Upper lobe of right lung (tissue), 1 donor: Measurements from ENCODE around the gene FSTL5. TPM values are rescaled to one million over a fixed set of nuclear protein-coding genes. Genes with fewer than 3 reads are reported as not detected.

Experiments
- ATAC-seq: fragments of 200-7000 bp; cut with Tn5 transposase; one replicate; pipeline ENCODE4 v1.9.1; 2020; ENCODE audit warnings: mild to moderate bottlenecking, moderate library complexity
- DNase-seq: peaks from one replicate; pipeline ENCODE4 v3.0.0-alpha.2; 2020
- H3K27ac ChIP-seq: fragments of 200-600 bp; one replicate; pipeline ENCODE4 v1.8.0; 2022
- H3K27me3 ChIP-seq: fragments of 200-600 bp; one replicate; pipeline ENCODE4 v1.8.0; 2022; ENCODE audit warnings: mild to moderate bottlenecking
- H3K36me3 ChIP-seq: fragments of 200-600 bp; one replicate; pipeline ENCODE4 v1.8.0; 2022
- H3K4me1 ChIP-seq: fragments of 200-600 bp; one replicate; pipeline ENCODE4 v1.8.0; 2022
- H3K4me3 ChIP-seq: fragments of 200-600 bp; one replicate; pipeline ENCODE4 v1.8.0; 2022; ENCODE audit warnings: mild to moderate bottlenecking
- H3K9me3 ChIP-seq: fragments of 200-600 bp; one replicate; pipeline ENCODE4 v1.8.0; 2022
- intact Hi-C: fragments of 100-400 bp; cut with DNase I; formaldehyde crosslinking; loops from one replicate; pipeline ENCODE4 v1.11.0; 2022
- total RNA-seq: library from RNA; stranded (reverse); fragmentation: NEBNext Ultra II Directional; extraction: Animal tissue kit (Norgen Biotek cat#: 25700); gene quantifications from one replicate; pipeline ENCODE4 v1.2.1, GENCODE V29; 2021
- TF ChIP-seq, protein P1 (sequence below): fragments of 200-600 bp; IDR thresholded peaks from one replicate; pipeline ENCODE4 v1.8.0; 2022; ENCODE audit warnings: antibody characterized with exemption
- donor health status: DM: no; HTN: yes; CAD: no; lungs with severe emphysema.

Gene FSTL5
- total RNA-seq, 1 donor from 2014 or later = 0.12 TPM

DNA sequence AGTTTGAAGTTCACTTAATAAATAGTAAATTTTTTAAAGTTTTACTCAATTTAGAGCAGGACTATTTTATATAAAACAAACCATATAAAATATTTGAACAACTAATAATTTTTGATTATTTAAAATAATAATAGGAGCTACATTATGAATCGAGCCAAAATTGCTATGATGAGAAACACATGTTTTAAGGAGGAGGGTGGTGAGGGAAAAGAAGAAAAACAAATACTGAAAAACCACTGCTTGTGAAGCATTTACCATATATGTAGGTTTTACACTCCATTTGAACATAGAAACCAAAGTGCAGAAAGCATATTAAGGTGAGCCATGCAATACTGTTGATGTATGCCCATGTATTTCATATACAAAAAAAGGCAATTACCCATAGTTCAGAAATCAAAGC is 448.9 kb downstream of the FSTL5 start:
- no peaks in the 10 kb centered on the region for H3K36me3 ChIP-seq
- ATAC-seq (no peak), DNase-seq (no peak)
- no peaks in the 10 kb centered on the region for H3K9me3 ChIP-seq
- H3K4me3 ChIP-seq = no peak overlapping the region
- TF ChIP-seq, protein P1, sequence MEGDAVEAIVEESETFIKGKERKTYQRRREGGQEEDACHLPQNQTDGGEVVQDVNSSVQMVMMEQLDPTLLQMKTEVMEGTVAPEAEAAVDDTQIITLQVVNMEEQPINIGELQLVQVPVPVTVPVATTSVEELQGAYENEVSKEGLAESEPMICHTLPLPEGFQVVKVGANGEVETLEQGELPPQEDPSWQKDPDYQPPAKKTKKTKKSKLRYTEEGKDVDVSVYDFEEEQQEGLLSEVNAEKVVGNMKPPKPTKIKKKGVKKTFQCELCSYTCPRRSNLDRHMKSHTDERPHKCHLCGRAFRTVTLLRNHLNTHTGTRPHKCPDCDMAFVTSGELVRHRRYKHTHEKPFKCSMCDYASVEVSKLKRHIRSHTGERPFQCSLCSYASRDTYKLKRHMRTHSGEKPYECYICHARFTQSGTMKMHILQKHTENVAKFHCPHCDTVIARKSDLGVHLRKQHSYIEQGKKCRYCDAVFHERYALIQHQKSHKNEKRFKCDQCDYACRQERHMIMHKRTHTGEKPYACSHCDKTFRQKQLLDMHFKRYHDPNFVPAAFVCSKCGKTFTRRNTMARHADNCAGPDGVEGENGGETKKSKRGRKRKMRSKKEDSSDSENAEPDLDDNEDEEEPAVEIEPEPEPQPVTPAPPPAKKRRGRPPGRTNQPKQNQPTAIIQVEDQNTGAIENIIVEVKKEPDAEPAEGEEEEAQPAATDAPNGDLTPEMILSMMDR = no peak
- no peak overlapping the region for H3K27ac ChIP-seq
- H3K4me1 ChIP-seq = no peaks in the 10 kb centered on the region
- H3K27me3 ChIP-seq = no peaks in the 10 kb centered on the region
- intact Hi-C loops = no loop called here

DNA sequence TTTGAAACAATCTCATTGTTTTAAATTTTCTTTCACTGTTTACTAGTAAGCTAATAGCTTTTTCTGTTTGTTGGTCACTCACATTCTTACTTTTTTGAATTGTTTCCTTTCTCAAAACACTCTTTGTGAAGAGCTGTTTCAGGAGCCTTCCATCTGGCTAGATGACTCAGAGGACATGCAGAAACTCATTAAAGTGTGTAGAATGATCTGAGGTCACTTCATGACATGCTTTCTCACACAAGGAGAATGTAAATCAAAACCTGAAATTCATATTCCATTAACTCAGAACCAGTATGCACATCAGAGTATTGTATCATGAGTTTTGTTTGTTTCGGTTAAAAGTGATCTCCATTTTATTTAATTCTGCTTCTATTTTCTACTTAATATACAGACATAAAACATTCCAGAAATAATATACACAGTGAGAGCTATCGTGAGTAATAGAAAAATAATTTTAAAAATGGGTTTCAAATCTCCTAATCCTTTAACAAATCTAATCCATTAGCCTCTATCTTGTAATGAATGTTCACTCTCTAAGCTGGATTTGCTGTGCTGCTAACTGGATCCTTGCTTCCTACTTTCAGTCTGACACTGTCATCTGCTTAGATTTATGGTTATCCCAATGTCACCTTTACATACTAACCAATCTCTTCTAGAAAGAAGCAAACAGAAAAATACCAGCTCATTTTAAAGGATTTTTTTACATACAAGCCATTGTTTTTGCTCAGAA is 449.6 kb downstream of the FSTL5 start:
- ATAC-seq = no peak
- DNase-seq = no peak
- Histone ChIP-seq H3K4me3 (no peak overlapping the region), H3K27me3 (no peaks in the 10 kb centered on the region), H3K27ac (no peak overlapping the region), H3K36me3 (no peaks in the 10 kb centered on the region), H3K9me3 (no peaks in the 10 kb centered on the region), H3K4me1 (no peaks in the 10 kb centered on the region)
- TF ChIP-seq, protein P1 = no peak
- intact Hi-C loops = no loop called here

DNA sequence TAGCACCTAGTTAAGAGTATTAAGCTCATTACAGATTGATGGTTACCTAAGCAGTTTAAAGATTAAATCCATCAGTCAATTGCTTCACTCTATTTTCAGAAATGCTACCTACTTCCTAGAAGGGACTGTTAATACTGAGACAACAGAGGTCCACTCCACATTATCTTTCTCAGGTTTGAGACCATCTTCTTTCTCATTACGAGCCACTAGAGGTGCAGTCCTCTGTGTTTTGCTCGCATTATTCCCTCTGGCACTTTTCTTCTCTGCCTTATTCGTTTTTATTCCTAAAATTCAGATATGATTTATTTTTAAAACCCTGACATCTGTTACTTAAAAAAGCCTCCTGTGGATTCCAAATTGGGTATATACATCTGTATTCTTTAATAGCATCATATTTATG is 459.1 kb downstream of the FSTL5 start:
- Histone ChIP-seq H3K9me3 (no peaks in the 10 kb centered on the region), H3K27me3 (no peaks in the 10 kb centered on the region), H3K36me3 (no peaks in the 10 kb centered on the region), H3K4me3 (no peak overlapping the region), H3K4me1 (no peaks in the 10 kb centered on the region), H3K27ac (no peak overlapping the region)
- ATAC-seq (no peak), DNase-seq (no peak)
- intact Hi-C loops = no loop called here
- TF ChIP-seq, protein P1 = no peak

DNA sequence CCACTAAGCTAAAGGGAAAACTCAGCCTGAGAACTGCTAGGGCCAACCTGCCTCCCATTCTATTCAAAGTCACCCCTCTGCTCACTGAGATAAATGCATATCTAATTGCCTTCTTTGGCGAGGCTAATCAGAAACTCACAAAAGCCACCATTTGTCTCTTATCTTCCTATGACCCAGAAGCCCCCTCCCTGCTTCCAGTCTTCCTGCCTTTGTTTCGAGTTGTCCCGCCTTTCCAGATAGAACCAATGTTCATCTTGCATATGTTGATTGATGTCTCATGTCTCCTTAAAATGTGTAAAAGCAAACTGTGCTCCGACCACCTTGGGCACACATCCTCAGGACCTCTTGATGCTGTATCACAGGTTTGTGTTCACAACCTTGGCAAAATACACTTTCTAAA is 459.8 kb downstream of the FSTL5 start:
- intact Hi-C loops = no loop called here
- ATAC-seq (no peak), DNase-seq (no peak)
- H3K36me3 ChIP-seq = no peaks in the 10 kb centered on the region
- H3K4me1 ChIP-seq = no peaks in the 10 kb centered on the region
- no peak overlapping the region for H3K4me3 ChIP-seq
- no peaks in the 10 kb centered on the region for H3K9me3 ChIP-seq
- TF ChIP-seq, protein P1 = no peak
- H3K27me3 ChIP-seq = no peaks in the 10 kb centered on the region
- no peak overlapping the region for H3K27ac ChIP-seq

DNA sequence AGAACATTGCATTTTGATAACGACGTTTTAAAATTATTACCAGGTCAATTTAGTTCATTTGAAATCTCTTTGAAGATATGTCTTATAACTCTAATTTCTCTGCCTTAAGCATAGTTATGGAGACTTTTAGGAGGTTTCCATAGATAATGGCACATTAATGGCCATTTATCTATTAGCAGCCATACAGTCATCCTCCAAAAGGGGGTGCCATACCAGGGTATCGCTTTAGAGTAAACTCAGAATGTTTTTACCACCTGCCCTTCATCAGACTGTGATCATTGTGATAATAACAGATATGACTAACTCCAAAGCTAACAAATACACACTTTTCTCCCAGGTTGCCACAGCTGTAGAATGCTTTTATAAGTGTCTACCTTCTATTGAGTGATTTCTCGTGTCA is 461.5 kb downstream of the FSTL5 start:
- Histone ChIP-seq H3K9me3 (no peaks in the 10 kb centered on the region), H3K36me3 (no peaks in the 10 kb centered on the region), H3K4me3 (no peak overlapping the region), H3K27me3 (no peaks in the 10 kb centered on the region), H3K27ac (no peak overlapping the region), H3K4me1 (no peaks in the 10 kb centered on the region)
- no peak for DNase-seq
- intact Hi-C loops = no loop called here
- no peak for ATAC-seq
- TF ChIP-seq, protein P1 = no peak

DNA sequence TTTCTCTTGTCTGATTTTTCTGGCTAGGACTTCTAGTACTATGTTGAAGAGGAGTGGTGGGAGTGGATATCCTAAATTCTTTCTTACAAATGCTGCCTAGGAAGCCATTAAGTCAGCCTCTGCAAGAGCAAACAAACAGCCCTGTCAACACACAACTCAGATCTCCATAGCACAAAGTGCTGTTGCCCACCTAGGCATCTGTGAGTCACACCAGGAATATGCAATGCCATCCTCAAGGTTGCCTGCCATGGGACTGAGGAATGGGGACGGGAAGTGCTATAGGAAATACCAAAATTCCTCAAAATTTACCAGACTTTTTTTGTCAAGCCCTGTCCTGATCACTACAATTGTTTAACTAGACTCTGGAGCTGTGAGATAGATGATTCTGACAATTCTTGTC is 466.9 kb downstream of the FSTL5 start:
- intact Hi-C loops = no loop called here
- ATAC-seq = no peak
- no peaks in the 10 kb centered on the region for H3K36me3 ChIP-seq
- no peak overlapping the region for H3K4me3 ChIP-seq
- no peaks in the 10 kb centered on the region for H3K4me1 ChIP-seq
- no peak for DNase-seq
- H3K27me3 ChIP-seq = no peaks in the 10 kb centered on the region
- H3K27ac ChIP-seq = no peak overlapping the region
- TF ChIP-seq, protein P1 = no peak
- H3K9me3 ChIP-seq = no peaks in the 10 kb centered on the region
